NT2/D1 (cell line): ENCODE results near the gene PDPK1.

Experiments
- SUZ12 ChIP-seq: IDR thresholded peaks from 2 replicates; pipeline ENCODE4 v1.6.1; 2011; ENCODE audit not compliant: insufficient read length, insufficient read depth; ENCODE audit errors: extremely low read depth
- YY1 ChIP-seq: IDR thresholded peaks from 2 replicates; pipeline ENCODE4 v1.6.1; 2011; ENCODE audit not compliant: insufficient read length, insufficient read depth
- ZNF274 ChIP-seq: IDR thresholded peaks from 2 replicates; pipeline ENCODE4 v1.6.1; 2011; ENCODE audit warnings: mild to moderate bottlenecking, low read depth, low read length

GRCh38 chr16:2532494-2533141 lies 5.2 kb upstream of the PDPK1 start:
- no peak for TF ChIP-seq ZNF274
- TF ChIP-seq SUZ12, result no peak
- TF ChIP-seq YY1, result no peak
